ENCODE measurements around the gene ZBTB47. TPM values are rescaled to one million over a fixed set of nuclear protein-coding genes. Genes with fewer than 3 reads are reported as not detected.
A peak's percentile ranks its signal among the peaks of the same experiment; 100 is the strongest.

The ZBTB47 gene
- total RNA-seq, result 10 to 100 TPM in 6 of 7 donors, 1 to 10 TPM in 1; 9.9 to 22.2 (median 16.3) TPM
- 1 to 10 TPM; 2.1 to 5.0 (median 2.5) TPM for polyA plus RNA-seq
- long read RNA-seq, donor 1, partial matches to known transcripts, result 5 of 5 reads
- long read RNA-seq, donor 1, other reads (novel, unspliced or antisense), result 0 of 5 reads
- long read RNA-seq, donor 2, result 0 reads

GRCh38 chr3:42653560-42654330 is at the start of gene ZBTB47:
ZBTB47 (plus strand) TSS chr3:42653697; CDS start chr3:42658356, 4,659 bp downstream.
- Histone ChIP-seq H3K36me3 (peaks cover 0 to 23% (median 7%) of the 10 kb centered on the region in 6 donors), H3K4me1 (peaks cover 17 to 79% (median 39%) of the 10 kb centered on the region in 6 donors)
- DNase-seq, result peak; percentile 92

GRCh38 chr3:42605546-42606173 is 47.8 kb upstream of the ZBTB47 start:
- Histone ChIP-seq H3K36me3 (peaks cover 0 to 76% (median 18%) of the 10 kb centered on the region in 6 donors), H3K4me3 (no peak overlapping the region), H3K27ac (peak overlapping the region in 5 of 8 donors; percentile 1 to 52 (median 36)), H3K27me3 (replicated peaks in 1 of 7) (no peaks in the 10 kb centered on the region), H3K9me3 (peaks cover 0 to 10% (median 9%) of the 10 kb centered on the region in 8 donors), H3K4me1 (peaks cover 22 to 93% (median 69%) of the 10 kb centered on the region in 6 donors)
- TF ChIP-seq POLR2AphosphoS5 (IDR thresholded peaks at IDR 0.05), result no peak
- no peak for TF ChIP-seq POLR2A (IDR thresholded peaks at IDR 0.05)
- TF ChIP-seq CTCF (IDR thresholded peaks at IDR 0.05 in 8 of 11, conservative IDR thresholded peaks at IDR 0.05 in 3 of 11), result no peak
- no peak for DNase-seq
- WGBS, 5 donors, result 63 to 82% (median 77%) methylated on average over 5 of the region's 5 CpGs
- intact Hi-C loops (cut with DNase I; ENCODE audit: low total_unique reads), result no loop called here

More at GRCh38 chr3:42653560-42654330, at the start of gene ZBTB47:
- no peaks in the 10 kb centered on the region for H3K9me3 ChIP-seq
- intact Hi-C loops (cut with DNase I; ENCODE audit: low total_unique reads), result loop anchor here (10.0 kb wide), 1 partner anchor 91 kb away; no protein-coding TSS in a partner anchor
- peak within 1 kb of the TSS; percentile 46 to 86 (median 60) for H3K4me3 ChIP-seq
- peaks cover 0 to 15% (median 0%) of the 10 kb centered on the region in 7 donors for H3K27me3 ChIP-seq (replicated peaks in 1 of 7)
- H3K27ac ChIP-seq, result peak within 1 kb of the TSS; percentile 53 to 90 (median 78)
- peak; percentile 26 to 52 (median 45) for TF ChIP-seq POLR2AphosphoS5 (IDR thresholded peaks at IDR 0.05)
- no peak for TF ChIP-seq POLR2A (IDR thresholded peaks at IDR 0.05)
- WGBS, 5 donors, result 7 to 72% (median 11%) methylated on average over 2 to 31 of the region's 31 CpGs

DNA sequence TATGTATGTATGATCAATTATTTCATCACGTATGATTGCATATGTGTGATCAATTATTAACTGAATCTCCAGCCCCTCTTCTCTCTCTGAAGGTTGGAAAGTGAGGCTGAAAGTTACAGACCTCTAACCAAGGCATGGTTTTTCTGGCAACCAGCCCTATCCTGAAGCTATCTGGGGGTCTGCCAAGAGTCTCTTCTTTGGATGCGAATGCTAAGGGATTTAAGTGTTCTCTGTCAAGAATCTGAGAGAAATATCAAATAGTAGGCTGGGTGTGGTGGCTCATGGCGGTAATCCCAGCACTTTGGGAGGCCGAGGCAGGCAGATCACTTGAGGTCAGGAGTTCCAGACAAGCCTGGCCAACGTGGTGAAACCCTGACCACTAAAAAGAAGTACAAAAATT is 44.9 kb upstream of the ZBTB47 start:
- H3K4me3 ChIP-seq, result no peak overlapping the region
- H3K27ac ChIP-seq, result peak overlapping the region in 1 of 8 donors; percentile 12
- H3K9me3 ChIP-seq, result peaks cover 0 to 9% (median 7%) of the 10 kb centered on the region in 8 donors
- WGBS, 5 donors, result 67 to 81% (median 77%) methylated on average over 5 of the region's 5 CpGs
- no peaks in the 10 kb centered on the region for H3K27me3 ChIP-seq (replicated peaks in 1 of 7)
- DNase-seq, result no peak
- peaks cover 0 to 73% (median 18%) of the 10 kb centered on the region in 6 donors for H3K36me3 ChIP-seq
- H3K4me1 ChIP-seq, result peaks cover 26 to 96% (median 74%) of the 10 kb centered on the region in 6 donors
- intact Hi-C loops (cut with DNase I; ENCODE audit: low total_unique reads), result no loop called here
- no peak for TF ChIP-seq CTCF (IDR thresholded peaks at IDR 0.05 in 8 of 11, conservative IDR thresholded peaks at IDR 0.05 in 3 of 11)
- TF ChIP-seq POLR2A (IDR thresholded peaks at IDR 0.05), result no peak
- TF ChIP-seq POLR2AphosphoS5 (IDR thresholded peaks at IDR 0.05), result no peak

DNA sequence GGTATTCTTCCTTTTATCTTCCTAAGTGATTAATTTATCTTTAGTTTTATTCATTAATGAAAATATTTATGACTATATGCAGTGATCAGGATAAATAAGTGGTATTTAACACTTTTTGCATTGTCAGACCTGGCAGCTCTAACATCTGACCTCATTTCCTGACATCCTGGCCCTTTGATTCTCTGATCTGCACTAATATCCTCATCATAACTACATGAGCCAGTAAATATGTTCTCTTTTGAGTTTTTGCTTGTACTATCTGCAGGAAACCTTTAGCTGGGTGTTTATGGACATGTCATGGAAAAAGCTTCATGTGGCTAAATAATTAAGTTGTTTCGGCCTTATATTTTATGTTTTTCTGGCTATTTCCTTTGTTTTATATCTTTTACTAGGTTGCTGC is 42.5 kb upstream of the ZBTB47 start:
- TF ChIP-seq POLR2A (IDR thresholded peaks at IDR 0.05) (no peak), CTCF (IDR thresholded peaks at IDR 0.05 in 8 of 11, conservative IDR thresholded peaks at IDR 0.05 in 3 of 11) (no peak), POLR2AphosphoS5 (IDR thresholded peaks at IDR 0.05) (no peak)
- H3K4me3 ChIP-seq, result no peak overlapping the region
- intact Hi-C loops (cut with DNase I; ENCODE audit: low total_unique reads), result no loop called here
- no peaks in the 10 kb centered on the region for H3K27me3 ChIP-seq (replicated peaks in 1 of 7)
- no peak for DNase-seq
- peak overlapping the region in 6 of 8 donors; percentile 5 to 77 (median 65) for H3K27ac ChIP-seq
- 65 to 80% (median 70%) methylated on average over 1 of the region's 1 CpG for WGBS, 5 donors
- H3K36me3 ChIP-seq, result peaks cover 0 to 51% (median 16%) of the 10 kb centered on the region in 6 donors
- H3K4me1 ChIP-seq, result peaks cover 15 to 96% (median 66%) of the 10 kb centered on the region in 6 donors
- no peaks in the 10 kb centered on the region for H3K9me3 ChIP-seq

Measured in spleen (tissue), 13 donors.